Occipital lobe (tissue), 3 donors: Measurements from ENCODE around the gene VIL1. TPM values are rescaled to one million over a fixed set of nuclear protein-coding genes. Genes with fewer than 3 reads are reported as not detected.

Experiments used
- DNase-seq: peaks from one replicate; lab custom pipeline; 2025; lab: John Stamatoyannopoulos, UW
- small RNA-seq: library from RNA; depleted of rRNA; stranded (forward); fragments of <200 nt; gene quantifications from one replicate; pipeline ENCODE3, GENCODE V24; 2014
- total RNA-seq: library from RNA; depleted of rRNA; stranded (reverse); fragments of >200 nt; gene quantifications from one replicate; pipeline ENCODE4 v1.2.3, GENCODE V29; 2014

The VIL1 gene
- total RNA-seq, 1 donor from 2014 or later, result not detected

DNA sequence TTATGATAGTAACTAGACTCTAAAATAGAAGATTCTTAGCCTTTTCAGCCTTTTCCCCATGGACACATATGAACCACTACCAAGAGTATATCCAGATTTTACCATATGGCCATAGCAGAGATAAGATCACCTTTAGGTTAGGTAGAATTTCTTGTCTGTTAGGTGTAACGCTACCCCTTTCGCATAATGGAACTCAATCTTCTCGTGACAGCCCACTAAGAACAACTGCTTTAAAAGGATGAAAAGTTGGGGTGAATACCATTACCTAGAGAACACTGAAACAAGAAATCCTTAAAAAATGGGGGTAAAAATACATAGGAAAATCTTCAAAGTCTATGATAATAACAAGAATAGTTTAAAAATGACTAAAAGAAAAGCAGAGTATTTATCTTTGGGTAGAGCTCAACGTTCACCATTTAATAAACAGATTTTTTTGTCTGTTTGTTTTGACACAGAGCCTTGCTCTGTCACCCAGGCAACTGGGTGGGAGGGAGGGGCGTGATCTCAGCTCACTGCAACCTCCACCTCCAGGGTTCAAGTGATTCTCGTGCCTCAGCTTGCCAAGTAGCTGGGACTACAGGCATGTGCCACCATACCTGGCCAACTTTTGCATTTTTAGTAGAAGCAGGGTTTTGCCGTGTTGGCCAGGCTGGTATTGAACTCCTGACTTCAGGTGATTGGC, 67.2 kb downstream of the VIL1 start:
- no peak for DNase-seq

DNA sequence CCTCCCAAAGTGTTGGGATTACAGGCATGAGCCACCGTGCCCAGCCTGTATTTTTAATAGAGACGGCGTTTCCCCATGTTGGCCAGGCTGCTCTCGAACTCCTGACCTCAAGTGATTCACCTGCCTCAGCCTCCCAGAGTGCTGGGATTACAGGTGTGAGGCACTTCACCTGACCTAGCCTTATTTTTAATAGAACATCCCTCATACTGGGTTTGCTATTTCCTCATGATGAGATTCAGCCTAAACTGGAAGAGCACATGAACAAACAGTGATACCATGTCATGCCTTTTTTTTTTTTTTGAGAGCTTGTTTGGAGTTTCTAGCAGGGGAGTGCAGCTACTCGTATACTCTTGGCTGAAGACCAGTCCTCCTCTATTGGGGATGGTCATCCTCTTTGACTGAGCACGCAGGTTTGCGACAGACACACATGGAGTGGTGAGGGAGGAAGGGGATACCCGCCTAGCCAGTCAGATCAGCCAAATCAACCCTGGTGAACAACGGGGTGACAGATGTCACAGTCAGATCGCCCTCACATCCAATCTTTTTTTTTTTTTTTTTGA, 81.7 kb downstream of the VIL1 start:
- no peak for DNase-seq

DNA sequence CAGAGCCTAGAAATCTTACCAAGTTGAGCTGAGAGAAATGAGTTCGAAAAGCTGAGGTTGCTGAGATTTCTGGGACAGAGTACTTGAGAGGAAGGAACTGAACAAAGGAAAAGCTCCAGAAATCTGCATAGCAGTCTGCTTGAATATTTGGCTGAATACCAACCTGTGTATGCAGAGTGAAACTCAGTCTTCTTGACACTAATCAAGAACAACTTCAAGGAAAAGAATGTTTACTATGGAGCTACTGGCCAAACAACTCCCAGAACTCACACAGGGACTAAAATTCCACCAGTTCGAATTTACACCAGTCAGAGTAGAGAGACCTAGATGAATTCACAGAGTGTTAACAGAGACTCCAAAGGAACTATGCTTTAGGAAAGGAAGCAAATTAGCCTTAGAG, 82.7 kb downstream of the VIL1 start:
- DNase-seq, result no peak

Small RNA genes lying within 50 kb of the gene (small RNA-seq; reads per million reads assigned to genes)
- gene MIR26B, result 698 reads per million, percentile 98 among the genes with 10 or more reads in this experiment

Other genes with a start within 250 kb of the VIL1 start
- gene ARPC2, start 201.9 kb upstream of the VIL1 start, total RNA-seq, result 110 TPM
- gene GPBAR1, start 158.1 kb upstream of the VIL1 start, total RNA-seq, result not detected
- 105 TPM for gene AAMP, start 149.0 kb upstream of the VIL1 start, total RNA-seq
- 18.2 TPM for gene PNKD, start 148.6 kb upstream of the VIL1 start, total RNA-seq
- 16.2 TPM for gene TMBIM1, start 126.6 kb upstream of the VIL1 start, total RNA-seq
- 0.31 TPM for gene CATIP, start 62.3 kb upstream of the VIL1 start, total RNA-seq
- 1.7 TPM for gene SLC11A1, start 36.9 kb upstream of the VIL1 start, total RNA-seq
- gene CTDSP1, start 19.3 kb upstream of the VIL1 start, total RNA-seq, result 13.3 TPM
- gene USP37, start 149.2 kb downstream of the VIL1 start, total RNA-seq, result 38.7 TPM
- gene CNOT9, start 149.7 kb downstream of the VIL1 start, total RNA-seq, result 39.6 TPM
- 0.31 TPM for gene PLCD4, start 188.8 kb downstream of the VIL1 start, total RNA-seq
- gene ZNF142, start 240.5 kb downstream of the VIL1 start, total RNA-seq, result 11.9 TPM
- gene BCS1L, start 240.6 kb downstream of the VIL1 start, total RNA-seq, result 23.4 TPM